T-helper 2 cell treated with Interferon-gamma antibody and Interleukin-4, amounts not matched to agents 100 ng/mL and 5 ng/mL, for 36 hours (primary cell): Measurements from ENCODE around the gene TUBGCP4. TPM values are rescaled to one million over a fixed set of nuclear protein-coding genes. Genes with fewer than 3 reads are reported as not detected.

Source experiments
- intact Hi-C: fragments of 100-400 bp; cut with micrococcal nuclease; formaldehyde crosslinking; loops from one replicate; pipeline ENCODE4 v1.15.1; 2023
- total RNA-seq: library from RNA; stranded (reverse); gene quantifications from 2 replicates; pipeline ENCODE4 v1.2.3, GENCODE V29; 2022

TUBGCP4 gene
- total RNA-seq, 1 donor from 2014 or later: 37.0 TPM

GRCh38 chr15:43403616-43404015, 32.7 kb downstream of the TUBGCP4 start:
- intact Hi-C loops: no loop called here

- intact Hi-C loops: no loop called here
Observed at GRCh38 chr15:43404130-43404529, 33.2 kb downstream of the TUBGCP4 start.

- intact Hi-C loops: no loop called here
Observed at GRCh38 chr15:43406189-43406588, 35.3 kb downstream of the TUBGCP4 start.

GRCh38 chr15:43406808-43407207, 35.9 kb downstream of the TUBGCP4 start:
- intact Hi-C loops: no loop called here

- intact Hi-C loops: no loop called here
Observed at GRCh38 chr15:43408789-43409188, 37.9 kb downstream of the TUBGCP4 start.

- intact Hi-C loops: no loop called here
Observed at GRCh38 chr15:43410572-43411214, 39.8 kb downstream of the TUBGCP4 start.

GRCh38 chr15:43412096-43412495, 41.2 kb downstream of the TUBGCP4 start:
- intact Hi-C loops: no loop called here

GRCh38 chr15:43414196-43414595, 43.3 kb downstream of the TUBGCP4 start:
- intact Hi-C loops: no loop called here

- intact Hi-C loops: no loop called here
Observed at GRCh38 chr15:43420435-43420834, 49.5 kb downstream of the TUBGCP4 start.

- intact Hi-C loops: no loop called here
Observed at GRCh38 chr15:43420876-43421275, 50.0 kb downstream of the TUBGCP4 start.

GRCh38 chr15:43423793-43424192, 52.9 kb downstream of the TUBGCP4 start:
- intact Hi-C loops: no loop called here

- intact Hi-C loops: no loop called here
Observed at GRCh38 chr15:43429687-43430086, 58.8 kb downstream of the TUBGCP4 start.

- intact Hi-C loops: no loop called here
Observed at GRCh38 chr15:43433165-43433564, 62.3 kb downstream of the TUBGCP4 start.

GRCh38 chr15:43433661-43434303, 62.9 kb downstream of the TUBGCP4 start:
- intact Hi-C loops: no loop called here

- intact Hi-C loops: no loop called here
Observed at GRCh38 chr15:43434446-43434845, 63.5 kb downstream of the TUBGCP4 start.

GRCh38 chr15:43436395-43436794, 65.5 kb downstream of the TUBGCP4 start:
- intact Hi-C loops: no loop called here

- intact Hi-C loops: no loop called here
Observed at GRCh38 chr15:43439268-43439667, 68.4 kb downstream of the TUBGCP4 start.

GRCh38 chr15:43440721-43441281, 69.9 kb downstream of the TUBGCP4 start:
- intact Hi-C loops: loop anchor here (1.0 to 5.0 kb wide), 2 partner anchors 52 to 70 kb away; partner anchors contain the start of gene TP53BP1

GRCh38 chr15:43441316-43441715, 70.4 kb downstream of the TUBGCP4 start:
- intact Hi-C loops: loop anchor here (1.0 to 5.0 kb wide), 2 partner anchors 51 to 69 kb away; partner anchors contain the start of gene TP53BP1

- intact Hi-C loops: no loop called here
Observed at GRCh38 chr15:43446344-43446743, 75.4 kb downstream of the TUBGCP4 start.

GRCh38 chr15:43449981-43450380, 79.1 kb downstream of the TUBGCP4 start:
- intact Hi-C loops: no loop called here
